Measurements from ENCODE around the gene OGDH. TPM values are rescaled to one million over a fixed set of nuclear protein-coding genes. Genes with fewer than 3 reads are reported as not detected.

Gene OGDH
- total and polyA plus RNA-seq, 2 of the 13 experiments (the other 11 are each of a cell fraction or from before 2014, with no cell fraction given), result 17.4 to 25.4 TPM

DNA sequence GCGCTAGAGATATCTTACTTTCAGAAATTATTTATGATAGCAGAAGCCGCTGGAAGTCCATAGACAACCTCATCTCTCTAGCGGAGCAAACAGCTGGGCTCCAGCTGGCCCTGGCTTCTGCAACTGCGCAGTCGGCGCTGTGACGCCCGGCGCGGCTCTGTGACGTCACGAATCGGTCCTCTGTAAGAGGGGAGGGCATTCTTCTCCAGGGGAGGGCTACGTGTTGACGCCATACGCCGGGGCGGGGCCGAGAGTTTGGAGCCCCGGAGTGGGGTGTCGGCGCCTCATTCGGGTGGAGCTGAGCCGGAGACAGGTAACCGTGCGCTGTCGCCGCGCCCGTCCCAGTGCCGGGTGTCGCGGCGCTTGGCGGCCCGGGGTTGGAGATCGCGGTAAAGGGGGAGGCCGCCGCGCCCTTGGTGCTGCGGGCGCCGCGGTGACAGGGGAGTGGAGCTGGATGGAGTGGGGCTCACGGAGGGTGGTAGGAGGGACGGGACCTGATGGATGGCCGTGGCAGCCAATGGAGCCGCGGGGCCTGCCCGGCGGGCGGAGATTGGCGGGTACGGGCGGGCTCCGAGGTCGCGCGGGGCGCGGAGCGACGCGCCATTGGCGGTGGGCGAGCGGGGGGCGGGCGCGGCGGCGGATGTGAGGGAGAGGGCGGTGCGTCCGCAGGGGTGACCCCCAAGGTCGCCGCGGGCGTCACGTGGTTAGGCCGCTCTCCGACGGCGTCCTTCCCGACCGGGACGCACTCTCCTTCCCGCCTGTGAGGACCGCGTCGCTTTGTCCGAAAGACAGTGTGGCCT, at the start of gene OGDH (continued):
- no peak for TF ChIP-seq MEF2D (CRISPR knock-in tag; IDR thresholded peaks at IDR 0.05)
- TF ChIP-seq XRCC5 (optimal IDR thresholded peaks at IDR 0.05; ENCODE audit: low read length), result peak; percentile 71
- TF ChIP-seq GABPB1 (CRISPR knock-in tag; IDR thresholded peaks at IDR 0.05), result peak; percentile 91
- TF ChIP-seq ZNF17 (CRISPR knock-in tag; IDR thresholded peaks at IDR 0.05), result no peak
- TF ChIP-seq SPEN (CRISPR knock-in tag; IDR thresholded peaks at IDR 0.05; ENCODE audit: low read depth), result peak; percentile 66
- TF ChIP-seq, protein P1, sequence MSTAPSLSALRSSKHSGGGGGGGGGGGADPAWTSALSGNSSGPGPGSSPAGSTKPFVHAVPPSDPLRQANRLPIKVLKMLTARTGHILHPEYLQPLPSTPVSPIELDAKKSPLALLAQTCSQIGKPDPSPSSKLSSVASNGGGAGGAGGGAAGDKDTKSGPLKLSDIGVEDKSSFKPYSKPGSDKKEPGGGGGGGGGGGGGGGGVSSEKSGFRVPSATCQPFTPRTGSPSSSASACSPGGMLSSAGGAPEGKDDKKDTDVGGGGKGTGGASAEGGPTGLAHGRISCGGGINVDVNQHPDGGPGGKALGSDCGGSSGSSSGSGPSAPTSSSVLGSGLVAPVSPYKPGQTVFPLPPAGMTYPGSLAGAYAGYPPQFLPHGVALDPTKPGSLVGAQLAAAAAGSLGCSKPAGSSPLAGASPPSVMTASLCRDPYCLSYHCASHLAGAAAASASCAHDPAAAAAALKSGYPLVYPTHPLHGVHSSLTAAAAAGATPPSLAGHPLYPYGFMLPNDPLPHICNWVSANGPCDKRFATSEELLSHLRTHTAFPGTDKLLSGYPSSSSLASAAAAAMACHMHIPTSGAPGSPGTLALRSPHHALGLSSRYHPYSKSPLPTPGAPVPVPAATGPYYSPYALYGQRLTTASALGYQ (CRISPR knock-in tag; IDR thresholded peaks at IDR 0.05), result no peak
- TF ChIP-seq, protein P2, sequence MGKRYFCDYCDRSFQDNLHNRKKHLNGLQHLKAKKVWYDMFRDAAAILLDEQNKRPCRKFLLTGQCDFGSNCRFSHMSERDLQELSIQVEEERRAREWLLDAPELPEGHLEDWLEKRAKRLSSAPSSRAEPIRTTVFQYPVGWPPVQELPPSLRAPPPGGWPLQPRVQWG (CRISPR knock-in tag; IDR thresholded peaks at IDR 0.05; ENCODE audit: borderline replicate concordance, low read depth), result no peak
- TF ChIP-seq PAWR (CRISPR knock-in tag; IDR thresholded peaks at IDR 0.05; ENCODE audit: borderline replicate concordance), result no peak
- no peak for TF ChIP-seq JDP2 (CRISPR knock-in tag; IDR thresholded peaks at IDR 0.05; ENCODE audit: borderline replicate concordance)
- TF ChIP-seq PATZ1 (CRISPR knock-in tag; IDR thresholded peaks at IDR 0.05), result peak; percentile 100
- TF ChIP-seq SKI (IDR thresholded peaks at IDR 0.05; ENCODE audit: partially characterized antibody), result no peak
- no peak for TF ChIP-seq ZNF3 (CRISPR knock-in tag; IDR thresholded peaks at IDR 0.05)
- no peak for TF ChIP-seq CERS6 (CRISPR knock-in tag; IDR thresholded peaks at IDR 0.05)
- no peak for TF ChIP-seq SOX6 (IDR thresholded peaks at IDR 0.05)
- peak; percentile 63 for TF ChIP-seq SOX6 (CRISPR knock-in tag; IDR thresholded peaks at IDR 0.05)
- peak; percentile 61; the same call in 1 of the 2 replicates for TF ChIP-seq ZNF275 (CRISPR knock-in tag; IDR thresholded peaks at IDR 0.05; ENCODE audit: borderline replicate concordance)
- TF ChIP-seq RAD51 (IDR thresholded peaks at IDR 0.05; ENCODE audit: borderline replicate concordance), result peak; percentile 86
- no peak for TF ChIP-seq MTA3 (CRISPR knock-in tag; IDR thresholded peaks at IDR 0.05)
- TF ChIP-seq, protein P3, sequence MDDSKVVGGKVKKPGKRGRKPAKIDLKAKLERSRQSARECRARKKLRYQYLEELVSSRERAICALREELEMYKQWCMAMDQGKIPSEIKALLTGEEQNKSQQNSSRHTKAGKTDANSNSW (CRISPR knock-in tag; IDR thresholded peaks at IDR 0.05; ENCODE audit: borderline replicate concordance), result no peak; the same call in 1 of the 2 replicates
- peak; percentile 58; the same call in 1 of the 2 replicates for TF ChIP-seq HOXA5 (CRISPR knock-in tag; IDR thresholded peaks at IDR 0.05)
- TF ChIP-seq HDAC6 (IDR thresholded peaks at IDR 0.05; ENCODE audit: low read depth, low read length), result no peak
- TF ChIP-seq, protein P4, sequence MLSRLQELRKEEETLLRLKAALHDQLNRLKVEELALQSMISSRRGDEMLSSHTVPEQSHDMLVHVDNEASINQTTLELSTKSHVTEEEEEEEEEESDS (CRISPR knock-in tag; IDR thresholded peaks at IDR 0.05; ENCODE audit: borderline replicate concordance), result no peak
- TF ChIP-seq ZBTB20 (CRISPR knock-in tag; IDR thresholded peaks at IDR 0.05; ENCODE audit: borderline replicate concordance, low read depth), result no peak
